Muscle layer of colon (tissue), 2 donors: Measurements from ENCODE around the gene NMRK1.

ENCODE experiments used
- H3K27ac ChIP-seq: one replicate; pipeline ENCODE4 v1.7.0; 2013; ENCODE audit warnings: low read depth, mild to moderate bottlenecking, low read length, moderate library complexity
- H3K27me3 ChIP-seq, 2 donors: one replicate each; pipeline ENCODE4 v1.7.0; 2013; ENCODE audit warnings: low read length in 2 of 2, mild to moderate bottlenecking in 2 of 2; ENCODE audit not compliant: insufficient read depth in 2 of 2, control insufficient read depth in 1 of 2
- H3K36me3 ChIP-seq: one replicate; pipeline ENCODE4 v1.7.0; 2013; ENCODE audit warnings: mild to moderate bottlenecking, low read length; ENCODE audit not compliant: insufficient read depth
- H3K4me1 ChIP-seq: one replicate; pipeline ENCODE4 v1.7.0; 2013; ENCODE audit warnings: mild to moderate bottlenecking, low read length; ENCODE audit not compliant: insufficient read depth
- H3K4me3 ChIP-seq, 2 donors: one replicate each; pipeline ENCODE4 v1.7.0; 2013; ENCODE audit warnings: low read length in 2 of 2, low read depth in 1 of 2, mild to moderate bottlenecking in 1 of 2, moderate library complexity in 1 of 2
- H3K9ac ChIP-seq: one replicate; pipeline ENCODE4 v1.7.0; 2013; ENCODE audit warnings: low read length
- H3K9me3 ChIP-seq: one replicate; pipeline ENCODE4 v1.7.0; 2013; ENCODE audit warnings: mild to moderate bottlenecking, low read length
- donor health status: abdominal sarcoma.
- donor health status: Adenocarcinoma of cecum.

The NMRK1 gene

GRCh38 chr9:75083188-75083970 lies 4.6 kb downstream of the NMRK1 start:
- H3K9me3 ChIP-seq = no peaks in the 10 kb centered on the region
- H3K9ac ChIP-seq = no peak overlapping the region
- H3K36me3 ChIP-seq = no peaks in the 10 kb centered on the region
- no peak overlapping the region for H3K4me3 ChIP-seq
- H3K4me1 ChIP-seq = peaks cover 6% of the 10 kb centered on the region
- no peaks in the 10 kb centered on the region for H3K27me3 ChIP-seq
- H3K27ac ChIP-seq = no peak overlapping the region

- Histone ChIP-seq H3K27me3 (no peaks in the 10 kb centered on the region), H3K4me1 (peaks cover 2% of the 10 kb centered on the region), H3K9me3 (no peaks in the 10 kb centered on the region), H3K9ac (no peak overlapping the region), H3K4me3 (no peak overlapping the region), H3K36me3 (no peaks in the 10 kb centered on the region), H3K27ac (no peak overlapping the region)
Observed at GRCh38 chr9:75081632-75082031, 6.3 kb downstream of the NMRK1 start.

GRCh38 chr9:75072895-75073294 lies 15.1 kb downstream of the NMRK1 start:
- H3K9ac ChIP-seq = no peak overlapping the region
- no peaks in the 10 kb centered on the region for H3K9me3 ChIP-seq
- no peak overlapping the region for H3K4me3 ChIP-seq
- no peaks in the 10 kb centered on the region for H3K4me1 ChIP-seq
- no peak overlapping the region for H3K27ac ChIP-seq
- H3K27me3 ChIP-seq = no peaks in the 10 kb centered on the region
- H3K36me3 ChIP-seq = no peaks in the 10 kb centered on the region

GRCh38 chr9:75071530-75072122 lies 16.3 kb downstream of the NMRK1 start:
- no peak overlapping the region for H3K27ac ChIP-seq
- H3K4me1 ChIP-seq = no peaks in the 10 kb centered on the region
- no peaks in the 10 kb centered on the region for H3K36me3 ChIP-seq
- no peak overlapping the region for H3K4me3 ChIP-seq
- no peaks in the 10 kb centered on the region for H3K27me3 ChIP-seq
- H3K9me3 ChIP-seq = no peaks in the 10 kb centered on the region
- no peak overlapping the region for H3K9ac ChIP-seq

- Histone ChIP-seq H3K27me3 (no peaks in the 10 kb centered on the region), H3K36me3 (no peaks in the 10 kb centered on the region), H3K9me3 (no peaks in the 10 kb centered on the region), H3K27ac (no peak overlapping the region), H3K4me3 (no peak overlapping the region), H3K4me1 (peaks cover 7% of the 10 kb centered on the region), H3K9ac (no peak overlapping the region)
Observed at GRCh38 chr9:75069171-75069570, 18.8 kb downstream of the NMRK1 start.

- Histone ChIP-seq H3K36me3 (no peaks in the 10 kb centered on the region), H3K4me1 (peaks cover 11% of the 10 kb centered on the region), H3K27me3 (no peaks in the 10 kb centered on the region), H3K9ac (no peak overlapping the region), H3K9me3 (no peaks in the 10 kb centered on the region), H3K27ac (no peak overlapping the region), H3K4me3 (no peak overlapping the region)
Observed at GRCh38 chr9:75067894-75068293, 20.1 kb downstream of the NMRK1 start.

GRCh38 chr9:75065510-75065909 lies 22.4 kb downstream of the NMRK1 start:
- H3K4me3 ChIP-seq = no peak overlapping the region
- no peaks in the 10 kb centered on the region for H3K27me3 ChIP-seq
- H3K9me3 ChIP-seq = no peaks in the 10 kb centered on the region
- no peaks in the 10 kb centered on the region for H3K36me3 ChIP-seq
- no peak overlapping the region for H3K9ac ChIP-seq
- no peak overlapping the region for H3K27ac ChIP-seq
- peaks cover 11% of the 10 kb centered on the region for H3K4me1 ChIP-seq

- Histone ChIP-seq H3K36me3 (no peaks in the 10 kb centered on the region), H3K27me3 (no peaks in the 10 kb centered on the region)
Observed at GRCh38 chr9:75064307-75065025, 23.5 kb downstream of the NMRK1 start.

GRCh38 chr9:75063556-75064305 lies 24.2 kb downstream of the NMRK1 start:
- Histone ChIP-seq H3K27ac (no peak overlapping the region), H3K27me3 (no peaks in the 10 kb centered on the region), H3K4me3 (no peak overlapping the region), H3K36me3 (no peaks in the 10 kb centered on the region), H3K9ac (no peak overlapping the region), H3K9me3 (no peaks in the 10 kb centered on the region), H3K4me1 (peaks cover 11% of the 10 kb centered on the region)

More at GRCh38 chr9:75064307-75065025, 23.5 kb downstream of the NMRK1 start:
- H3K27ac ChIP-seq = no peak overlapping the region
- peaks cover 11% of the 10 kb centered on the region for H3K4me1 ChIP-seq
- no peak overlapping the region for H3K4me3 ChIP-seq
- no peak overlapping the region for H3K9ac ChIP-seq
- no peaks in the 10 kb centered on the region for H3K9me3 ChIP-seq

GRCh38 chr9:75061169-75061568 lies 26.8 kb downstream of the NMRK1 start:
- no peak overlapping the region for H3K4me3 ChIP-seq
- H3K27me3 ChIP-seq = no peaks in the 10 kb centered on the region
- H3K9me3 ChIP-seq = no peaks in the 10 kb centered on the region
- no peak overlapping the region for H3K9ac ChIP-seq
- H3K4me1 ChIP-seq = peaks cover 11% of the 10 kb centered on the region
- H3K27ac ChIP-seq = no peak overlapping the region
- H3K36me3 ChIP-seq = no peaks in the 10 kb centered on the region

- no peak overlapping the region for H3K27ac ChIP-seq
- no peak overlapping the region for H3K9ac ChIP-seq
- no peaks in the 10 kb centered on the region for H3K27me3 ChIP-seq
- no peaks in the 10 kb centered on the region for H3K9me3 ChIP-seq
- no peaks in the 10 kb centered on the region for H3K4me1 ChIP-seq
- H3K36me3 ChIP-seq = no peaks in the 10 kb centered on the region
- no peak overlapping the region for H3K4me3 ChIP-seq
Observed at GRCh38 chr9:75054368-75055001, 33.5 kb downstream of the NMRK1 start.
